ENCODE data around the gene VKORC1.

The VKORC1 gene

GRCh38 chr16:31118223-31119155 is 23.9 kb upstream of the VKORC1 start:
- CTCF ChIA-PET = interaction anchor here (0.7 to 3.0 kb wide), 9 partner anchors 11 to 339 kb away, joined by 3 to 24 read pairs (median 3); no protein-coding TSS in a partner anchor
- TF ChIP-seq CTCF (IDR thresholded peaks at IDR 0.05; ENCODE audit: control extremely low read depth, extremely low read depth, low read depth, missing control alignments) = no peak
- no peak for DNase-seq (ENCODE audit: extremely low spot score)
- POLR2A ChIA-PET = interaction anchor here (0.5 to 1.7 kb wide), 9 partner anchors 11 to 330 kb away, joined by 3 to 23 read pairs (median 5); partner anchors contain the start of gene FUS

GRCh38 chr16:31117384-31118222 is 23.0 kb upstream of the VKORC1 start, which contains the start of gene KAT8:
KAT8 (plus strand) TSS chr16:31117664; CDS start chr16:31117682, 18 bp downstream.
- peak; percentile 99 for DNase-seq (ENCODE audit: extremely low spot score)
- ChIA-PET POLR2A (interaction anchor here (0.5 to 1.7 kb wide), 17 partner anchors 12 to 329 kb away, joined by 3 to 23 read pairs (median 5); partner anchors contain the start of genes FUS, ZNF646 and ZNF668), CTCF (interaction anchor here (0.7 to 2.8 kb wide), 11 partner anchors 12 to 343 kb away, joined by 3 to 24 read pairs (median 3); partner anchors contain the start of gene HSD3B7)
- TF ChIP-seq CTCF (IDR thresholded peaks at IDR 0.05; ENCODE audit: control extremely low read depth, extremely low read depth, low read depth, missing control alignments) = no peak

GRCh38 chr16:31114468-31114867 is 19.9 kb upstream of the VKORC1 start:
- TF ChIP-seq CTCF (IDR thresholded peaks at IDR 0.05; ENCODE audit: control extremely low read depth, extremely low read depth, low read depth, missing control alignments) = no peak
- ChIA-PET CTCF (interaction anchor here (1.1 to 2.2 kb wide), 4 partner anchors 15 to 130 kb away, joined by 3 to 10 read pairs (median 6); no protein-coding TSS in a partner anchor), POLR2A (interaction anchor here (2.8 kb wide), 1 partner anchor 66 kb away, joined by 13 read pairs; the partner anchor contains the start of gene FUS)
- DNase-seq (ENCODE audit: extremely low spot score) = no peak

GRCh38 chr16:31113121-31114120 is 18.8 kb upstream of the VKORC1 start:
- no peak for TF ChIP-seq CTCF (IDR thresholded peaks at IDR 0.05; ENCODE audit: control extremely low read depth, extremely low read depth, low read depth, missing control alignments)
- DNase-seq (ENCODE audit: extremely low spot score) = no peak
- ChIA-PET CTCF (interaction anchor here (1.1 to 2.2 kb wide), 3 partner anchors 14 to 129 kb away, joined by 3 to 10 read pairs (median 6); no protein-coding TSS in a partner anchor), POLR2A (interaction anchor here (2.8 kb wide), 1 partner anchor 67 kb away, joined by 13 read pairs; the partner anchor contains the start of gene FUS)

- TF ChIP-seq CTCF (IDR thresholded peaks at IDR 0.05; ENCODE audit: control extremely low read depth, extremely low read depth, low read depth, missing control alignments) = no peak
- no peak for DNase-seq (ENCODE audit: extremely low spot score)
- POLR2A ChIA-PET = interaction anchor here (2.8 kb wide), 1 partner anchor 67 kb away, joined by 13 read pairs; the partner anchor contains the start of gene FUS
- CTCF ChIA-PET = interaction anchor here (0.8 to 2.2 kb wide), 2 partner anchors 21 to 29 kb away, joined by 3 to 10 read pairs; no protein-coding TSS in a partner anchor
Measured at GRCh38 chr16:31112711-31113110, 18.1 kb upstream of the VKORC1 start.
